GM03348 (cell line): ENCODE measurements around the gene PDE5A.
A peak's percentile ranks its signal among the peaks of the same experiment; 100 is the strongest.

Source experiments
- DNase-seq: peaks from one replicate; pipeline ENCODE4 v3.0.0; 2012; ENCODE audit warnings: low spot score

Gene PDE5A

GRCh38 chr4:119581190-119581873, 47.3 kb downstream of the PDE5A start:
- DNase-seq = no peak

- no peak for DNase-seq
Observed at GRCh38 chr4:119580293-119580692, 48.3 kb downstream of the PDE5A start.

- DNase-seq = no peak
Observed at GRCh38 chr4:119579823-119580222, 48.8 kb downstream of the PDE5A start.

GRCh38 chr4:119570401-119570800, 58.2 kb downstream of the PDE5A start:
- peak; percentile 8 for DNase-seq

- no peak for DNase-seq
Observed at GRCh38 chr4:119564106-119564505, 64.5 kb downstream of the PDE5A start.

- DNase-seq = peak; percentile 69
Observed at GRCh38 chr4:119559044-119559647, 69.5 kb downstream of the PDE5A start.

- DNase-seq = peak; percentile 7
Observed at GRCh38 chr4:119550857-119551532, 77.6 kb downstream of the PDE5A start.

GRCh38 chr4:119549639-119550038, 79.0 kb downstream of the PDE5A start:
- DNase-seq = no peak

GRCh38 chr4:119543779-119544178, 84.8 kb downstream of the PDE5A start:
- DNase-seq = no peak

- DNase-seq = no peak
Observed at GRCh38 chr4:119543187-119543586, 85.4 kb downstream of the PDE5A start.

- DNase-seq = no peak
Observed at GRCh38 chr4:119540249-119540648, 88.4 kb downstream of the PDE5A start.

GRCh38 chr4:119537586-119537985, 91.0 kb downstream of the PDE5A start:
- DNase-seq = no peak

GRCh38 chr4:119536572-119537528, 91.8 kb downstream of the PDE5A start:
- peak; percentile 14 for DNase-seq

GRCh38 chr4:119532319-119532718, 96.3 kb downstream of the PDE5A start:
- no peak for DNase-seq

- DNase-seq = no peak
Observed at GRCh38 chr4:119529788-119530187, 98.8 kb downstream of the PDE5A start.

- no peak for DNase-seq
Observed at GRCh38 chr4:119526786-119527550, 101.6 kb downstream of the PDE5A start.

GRCh38 chr4:119525771-119526712, 102.6 kb downstream of the PDE5A start:
- DNase-seq = peak; percentile 5

- peak; percentile 59 for DNase-seq
Observed at GRCh38 chr4:119525005-119525749, 103.4 kb downstream of the PDE5A start.

GRCh38 chr4:119523399-119523798, 105.2 kb downstream of the PDE5A start:
- no peak for DNase-seq

GRCh38 chr4:119521268-119521667, 107.3 kb downstream of the PDE5A start:
- no peak for DNase-seq
